OCI-LY7 (cell line): Measurements from ENCODE around the gene DRGX.

Source experiments
- EZH2phosphoT487 ChIP-seq: fragments of 200-600 bp; sonication (generic); IDR thresholded peaks from 2 replicates; pipeline ENCODE4 v1.6.1; 2018; ENCODE audit warnings: low read depth, borderline replicate concordance, mild to moderate bottlenecking, mixed run types, antibody characterized with exemption, low read length, moderate library complexity, mixed read lengths
- TF ChIP-seq, protein P1 (sequence below): fragments of 200-600 bp; sonication (generic); conservative IDR thresholded peaks from 2 replicates; pipeline ENCODE4 v1.5.1; 2014; ENCODE audit warnings: mild to moderate bottlenecking, antibody characterized with exemption, low read length, moderate library complexity, mixed read lengths

DNA sequence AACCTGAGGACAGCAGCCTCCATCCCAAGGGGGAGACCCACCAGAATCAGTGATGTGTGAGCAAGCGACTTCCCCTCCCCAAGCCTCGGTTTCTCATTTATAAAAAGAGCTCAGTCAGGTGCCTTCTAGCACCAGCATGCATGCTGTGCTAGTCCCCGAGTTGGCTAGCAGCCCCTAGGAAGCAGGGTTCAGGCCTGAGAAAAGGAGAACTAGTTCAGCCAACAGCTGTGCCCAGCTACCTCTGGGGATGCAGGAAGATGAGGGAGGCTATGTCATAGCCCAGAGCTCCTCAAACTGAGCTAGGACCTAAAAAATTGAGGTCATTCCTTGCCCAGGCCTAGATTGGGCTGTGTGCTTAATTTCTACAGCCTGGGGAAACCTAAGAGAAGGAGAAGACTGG is 13.7 kb downstream of the DRGX start:
- TF ChIP-seq, protein P1, sequence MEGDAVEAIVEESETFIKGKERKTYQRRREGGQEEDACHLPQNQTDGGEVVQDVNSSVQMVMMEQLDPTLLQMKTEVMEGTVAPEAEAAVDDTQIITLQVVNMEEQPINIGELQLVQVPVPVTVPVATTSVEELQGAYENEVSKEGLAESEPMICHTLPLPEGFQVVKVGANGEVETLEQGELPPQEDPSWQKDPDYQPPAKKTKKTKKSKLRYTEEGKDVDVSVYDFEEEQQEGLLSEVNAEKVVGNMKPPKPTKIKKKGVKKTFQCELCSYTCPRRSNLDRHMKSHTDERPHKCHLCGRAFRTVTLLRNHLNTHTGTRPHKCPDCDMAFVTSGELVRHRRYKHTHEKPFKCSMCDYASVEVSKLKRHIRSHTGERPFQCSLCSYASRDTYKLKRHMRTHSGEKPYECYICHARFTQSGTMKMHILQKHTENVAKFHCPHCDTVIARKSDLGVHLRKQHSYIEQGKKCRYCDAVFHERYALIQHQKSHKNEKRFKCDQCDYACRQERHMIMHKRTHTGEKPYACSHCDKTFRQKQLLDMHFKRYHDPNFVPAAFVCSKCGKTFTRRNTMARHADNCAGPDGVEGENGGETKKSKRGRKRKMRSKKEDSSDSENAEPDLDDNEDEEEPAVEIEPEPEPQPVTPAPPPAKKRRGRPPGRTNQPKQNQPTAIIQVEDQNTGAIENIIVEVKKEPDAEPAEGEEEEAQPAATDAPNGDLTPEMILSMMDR = no peak
- no peak for TF ChIP-seq EZH2phosphoT487
